ENCODE measurements around the gene ZFP64. TPM values are rescaled to one million over a fixed set of nuclear protein-coding genes. Genes with fewer than 3 reads are reported as not detected.

ZFP64 gene
- polyA plus RNA-seq, 1 experiment, result 29.0 TPM

GRCh38 chr20:52105442-52106422 is 85.8 kb downstream of the ZFP64 start:
- CTCF ChIA-PET, result interaction anchor here (0.6 kb wide), 2 partner anchors 11 to 34 kb away, joined by 3 read pairs; no protein-coding TSS in a partner anchor
- no peak for DNase-seq (ENCODE audit: low read depth)
- no peaks in the 10 kb centered on the region for H3K36me3 ChIP-seq (ENCODE audit: control insufficient read depth, insufficient read depth, low read length)
- TF ChIP-seq, protein P1, sequence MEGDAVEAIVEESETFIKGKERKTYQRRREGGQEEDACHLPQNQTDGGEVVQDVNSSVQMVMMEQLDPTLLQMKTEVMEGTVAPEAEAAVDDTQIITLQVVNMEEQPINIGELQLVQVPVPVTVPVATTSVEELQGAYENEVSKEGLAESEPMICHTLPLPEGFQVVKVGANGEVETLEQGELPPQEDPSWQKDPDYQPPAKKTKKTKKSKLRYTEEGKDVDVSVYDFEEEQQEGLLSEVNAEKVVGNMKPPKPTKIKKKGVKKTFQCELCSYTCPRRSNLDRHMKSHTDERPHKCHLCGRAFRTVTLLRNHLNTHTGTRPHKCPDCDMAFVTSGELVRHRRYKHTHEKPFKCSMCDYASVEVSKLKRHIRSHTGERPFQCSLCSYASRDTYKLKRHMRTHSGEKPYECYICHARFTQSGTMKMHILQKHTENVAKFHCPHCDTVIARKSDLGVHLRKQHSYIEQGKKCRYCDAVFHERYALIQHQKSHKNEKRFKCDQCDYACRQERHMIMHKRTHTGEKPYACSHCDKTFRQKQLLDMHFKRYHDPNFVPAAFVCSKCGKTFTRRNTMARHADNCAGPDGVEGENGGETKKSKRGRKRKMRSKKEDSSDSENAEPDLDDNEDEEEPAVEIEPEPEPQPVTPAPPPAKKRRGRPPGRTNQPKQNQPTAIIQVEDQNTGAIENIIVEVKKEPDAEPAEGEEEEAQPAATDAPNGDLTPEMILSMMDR (IDR thresholded peaks at IDR 0.05; ENCODE audit: insufficient read depth, low read depth, low read length), result peak; percentile 50
- no peaks in the 10 kb centered on the region for H3K27me3 ChIP-seq (ENCODE audit: control insufficient read depth, insufficient read depth, low read length)
- peak overlapping the region; percentile 61 for H3K4me3 ChIP-seq (ENCODE audit: low read depth, low read length)
- POLR2A ChIA-PET, result no interaction called here

GRCh38 chr20:52104546-52105441 is 86.8 kb downstream of the ZFP64 start:
- DNase-seq (ENCODE audit: low read depth), result no peak
- TF ChIP-seq, protein P1 (IDR thresholded peaks at IDR 0.05; ENCODE audit: insufficient read depth, low read depth, low read length), result no peak
- Histone ChIP-seq H3K36me3 (ENCODE audit: control insufficient read depth, insufficient read depth, low read length) (no peaks in the 10 kb centered on the region), H3K4me3 (ENCODE audit: low read depth, low read length) (peak overlapping the region; percentile 61), H3K27me3 (ENCODE audit: control insufficient read depth, insufficient read depth, low read length) (no peaks in the 10 kb centered on the region)
- POLR2A ChIA-PET, result no interaction called here
- CTCF ChIA-PET, result no interaction called here

GRCh38 chr20:52103913-52104545 is 87.5 kb downstream of the ZFP64 start:
- DNase-seq (ENCODE audit: low read depth), result no peak
- H3K36me3 ChIP-seq (ENCODE audit: control insufficient read depth, insufficient read depth, low read length), result no peaks in the 10 kb centered on the region
- TF ChIP-seq, protein P1 (IDR thresholded peaks at IDR 0.05; ENCODE audit: insufficient read depth, low read depth, low read length), result no peak
- ChIA-PET POLR2A (no interaction called here), CTCF (interaction anchor here (0.7 to 0.9 kb wide), 2 partner anchors 25 to 123 kb away, joined by 3 read pairs; no protein-coding TSS in a partner anchor)
- no peaks in the 10 kb centered on the region for H3K27me3 ChIP-seq (ENCODE audit: control insufficient read depth, insufficient read depth, low read length)
- peak overlapping the region; percentile 61 for H3K4me3 ChIP-seq (ENCODE audit: low read depth, low read length)

DNA sequence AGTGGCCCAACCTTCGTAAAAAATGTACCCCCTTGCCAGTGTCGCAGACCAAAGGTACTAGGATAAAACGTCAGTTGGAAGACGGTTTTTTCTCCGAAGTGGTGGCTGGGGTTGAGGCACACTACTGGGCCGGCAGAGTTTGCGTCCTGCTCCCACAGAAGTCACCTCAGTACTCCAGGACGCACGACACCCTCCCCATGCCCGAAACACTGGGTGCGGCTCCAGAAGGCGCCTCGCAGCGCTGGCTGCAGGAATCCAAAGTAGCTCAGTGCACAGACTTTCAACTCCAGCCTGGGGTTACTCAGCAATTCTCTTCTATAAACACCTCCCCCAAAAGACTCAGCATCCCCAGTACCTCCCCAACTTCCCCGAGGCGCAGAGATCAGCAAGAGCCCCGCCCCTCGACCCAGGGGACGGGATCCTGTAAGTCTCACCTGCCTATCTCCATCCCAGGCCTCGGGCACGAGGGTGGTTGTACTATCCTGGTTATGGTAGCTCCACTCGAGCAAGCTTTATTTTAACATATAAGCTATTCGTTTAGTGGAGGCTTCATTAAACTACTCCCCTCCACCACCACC is 88.2 kb downstream of the ZFP64 start:
- Histone ChIP-seq H3K36me3 (ENCODE audit: control insufficient read depth, insufficient read depth, low read length) (no peaks in the 10 kb centered on the region), H3K27me3 (ENCODE audit: control insufficient read depth, insufficient read depth, low read length) (no peaks in the 10 kb centered on the region), H3K4me3 (ENCODE audit: low read depth, low read length) (peak overlapping the region; percentile 61)
- DNase-seq (ENCODE audit: low read depth), result no peak
- TF ChIP-seq, protein P1 (IDR thresholded peaks at IDR 0.05; ENCODE audit: insufficient read depth, low read depth, low read length), result no peak
- POLR2A ChIA-PET, result no interaction called here
- CTCF ChIA-PET, result interaction anchor here (0.7 to 1.2 kb wide), 3 partner anchors 26 to 137 kb away, joined by 3 read pairs; no protein-coding TSS in a partner anchor
